GM18951 (cell line): Measurements from ENCODE around the gene GULP1.

ENCODE experiments used
- POLR2A ChIP-seq: IDR thresholded peaks from 4 replicates; pipeline ENCODE4 v1.6.1; 2011; ENCODE audit warnings: mild to moderate bottlenecking; ENCODE audit not compliant: insufficient read length, insufficient read depth; ENCODE audit errors: extremely low read depth
- in situ Hi-C: fragments of 300-500 bp; cut with MboI; formaldehyde crosslinking; loops from one replicate; pipeline ENCODE4 v1.12.0; 2022; ENCODE audit warnings: low sequenced_read_pairs, mixed read lengths, inconsistent platforms; ENCODE audit not compliant: unreplicated experiment

The GULP1 gene

GRCh38 chr2:188322569-188323551 is 31.2 kb downstream of the GULP1 start:
- in situ Hi-C loops, result no loop called here
- TF ChIP-seq POLR2A, result no peak

GRCh38 chr2:188324067-188324466 is 32.4 kb downstream of the GULP1 start:
- no peak for TF ChIP-seq POLR2A
- in situ Hi-C loops, result no loop called here

- in situ Hi-C loops, result no loop called here
- TF ChIP-seq POLR2A, result no peak
Observed at GRCh38 chr2:188326290-188326668, 34.6 kb downstream of the GULP1 start.

DNA sequence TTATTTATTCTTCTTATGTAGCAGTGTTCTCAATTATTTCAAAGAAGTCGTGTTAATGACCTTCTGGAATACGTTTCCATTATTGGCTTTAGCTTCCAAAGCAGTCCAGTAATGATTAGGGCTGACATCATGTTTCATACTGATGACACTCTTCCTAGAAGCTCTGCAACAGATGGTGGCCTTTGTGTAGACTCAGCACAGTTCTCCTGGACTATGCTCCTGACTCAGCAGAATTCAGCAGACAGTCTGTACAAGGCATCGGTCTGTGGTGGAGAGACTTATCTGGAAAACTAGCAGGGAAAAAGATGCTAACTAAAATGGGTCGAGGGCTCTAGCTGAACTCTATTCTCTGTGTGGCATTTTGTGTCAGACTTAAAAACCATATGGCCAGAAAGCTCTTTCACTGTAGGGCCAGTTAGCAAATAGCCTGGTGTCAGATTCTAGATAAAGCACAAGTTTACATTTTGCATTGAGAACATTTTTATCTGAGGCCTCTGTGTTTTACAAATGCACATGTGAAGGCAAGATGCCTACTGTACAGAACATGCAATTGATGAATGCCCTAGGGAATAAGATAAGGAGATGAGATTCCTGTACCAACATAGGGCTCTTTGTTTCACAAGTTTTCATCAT is 35.1 kb downstream of the GULP1 start:
- in situ Hi-C loops, result no loop called here
- no peak for TF ChIP-seq POLR2A

- TF ChIP-seq POLR2A, result no peak
- in situ Hi-C loops, result no loop called here
Observed at GRCh38 chr2:188327518-188328213, 36.0 kb downstream of the GULP1 start.

GRCh38 chr2:188328419-188328818 is 36.7 kb downstream of the GULP1 start:
- in situ Hi-C loops, result no loop called here
- no peak for TF ChIP-seq POLR2A

DNA sequence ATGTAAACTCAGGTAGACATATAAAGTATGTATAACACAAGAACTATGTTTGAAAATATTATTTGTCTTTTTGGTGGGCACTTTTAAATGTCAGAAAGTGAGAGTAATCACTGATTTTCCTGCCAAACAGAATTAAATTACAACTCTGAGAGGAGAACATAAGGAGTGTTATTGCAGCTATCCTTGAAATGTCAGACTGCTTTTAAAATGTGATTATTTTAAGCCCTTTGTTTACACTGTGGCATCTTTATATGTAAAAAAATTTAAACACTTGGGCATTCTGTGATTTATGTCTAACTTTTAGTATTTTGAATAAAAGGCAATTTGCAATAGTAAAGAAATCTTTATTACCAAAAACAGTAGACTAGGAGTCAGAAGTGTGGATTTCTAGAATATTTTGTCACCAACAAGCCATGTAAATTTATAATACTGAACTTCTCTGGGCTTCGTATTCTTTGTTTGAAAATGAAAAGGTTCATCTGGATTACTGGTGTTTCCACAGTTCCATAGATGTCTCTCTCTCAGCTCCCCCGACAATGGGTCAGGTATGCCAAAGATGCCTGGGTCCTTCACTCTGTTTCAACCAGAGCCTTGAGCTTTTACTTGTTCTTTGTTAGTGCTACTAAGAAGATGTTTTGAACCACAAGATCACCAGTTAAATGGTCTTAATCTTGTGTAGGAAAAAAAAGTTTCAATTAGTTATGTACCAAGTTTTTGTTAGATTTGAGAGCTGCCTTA is 38.8 kb downstream of the GULP1 start:
- no peak for TF ChIP-seq POLR2A
- in situ Hi-C loops, result no loop called here

GRCh38 chr2:188332619-188333018 is 40.9 kb downstream of the GULP1 start:
- in situ Hi-C loops, result no loop called here
- no peak for TF ChIP-seq POLR2A

DNA sequence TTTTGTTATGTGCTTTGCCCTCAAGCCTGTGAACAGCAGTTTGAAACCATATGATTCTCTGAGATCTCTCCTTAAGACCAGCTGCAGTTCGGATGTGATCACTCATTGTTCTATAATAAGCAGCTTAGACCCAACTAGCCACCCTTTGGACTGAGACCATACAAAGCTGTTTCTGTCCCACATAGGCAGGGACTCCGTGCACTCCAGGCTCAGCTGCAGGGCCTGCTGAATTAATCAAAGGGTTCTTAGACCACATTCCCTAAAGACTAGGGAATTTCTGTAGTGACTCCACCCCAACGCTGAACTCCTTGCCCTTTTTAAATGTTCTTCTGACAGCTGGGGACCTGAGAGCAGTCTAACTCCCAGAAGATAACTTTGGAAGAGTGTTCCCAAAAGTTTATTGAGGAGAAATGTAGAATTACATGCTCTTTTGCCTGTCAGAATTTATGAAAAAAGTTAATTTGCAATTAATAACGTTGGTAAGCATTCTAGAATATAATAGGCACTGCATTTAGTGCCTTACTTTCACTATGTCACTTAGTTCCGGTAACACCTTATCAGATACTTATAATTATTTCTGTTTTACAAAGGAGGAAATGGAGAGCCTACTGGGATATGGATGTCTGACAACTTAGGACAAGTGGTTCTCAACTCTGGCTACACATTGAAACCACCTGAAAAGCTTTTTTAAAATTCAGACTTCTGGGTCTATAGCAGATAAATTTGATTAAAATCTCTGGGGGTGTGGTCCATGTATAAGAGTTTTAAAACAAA is 42.3 kb downstream of the GULP1 start:
- TF ChIP-seq POLR2A, result no peak

GRCh38 chr2:188338463-188338862 is 46.8 kb downstream of the GULP1 start:
- TF ChIP-seq POLR2A, result no peak
- in situ Hi-C loops, result no loop called here

More for the DNA sequence above, 42.3 kb downstream of the GULP1 start:
- in situ Hi-C loops, result no loop called here

DNA sequence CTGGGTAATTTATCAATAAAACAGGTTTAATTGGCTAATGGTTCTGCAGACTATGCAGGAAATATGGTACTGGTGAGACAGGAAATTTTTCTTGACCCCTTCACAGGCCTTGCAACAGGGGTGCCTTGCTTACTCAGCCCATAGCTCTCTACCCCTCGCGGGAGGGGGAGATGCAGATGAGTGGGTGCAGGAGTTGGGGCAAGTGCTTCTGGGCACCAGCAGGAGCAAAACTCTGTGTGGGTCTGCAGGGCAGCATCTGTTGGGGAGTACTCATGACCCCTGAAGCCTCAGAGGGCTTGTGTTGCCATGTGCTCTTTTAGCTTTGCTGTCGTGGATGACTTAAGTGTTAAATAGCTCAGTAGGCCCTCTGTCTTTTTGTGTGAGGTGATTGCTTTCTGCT is 48.6 kb downstream of the GULP1 start:
- TF ChIP-seq POLR2A, result no peak
- in situ Hi-C loops, result no loop called here

- no peak for TF ChIP-seq POLR2A
Observed at GRCh38 chr2:188345020-188345419, 53.3 kb downstream of the GULP1 start.

GRCh38 chr2:188345426-188345825 is 53.8 kb downstream of the GULP1 start:
- TF ChIP-seq POLR2A, result no peak
- in situ Hi-C loops, result no loop called here

More at GRCh38 chr2:188345020-188345419, 53.3 kb downstream of the GULP1 start:
- in situ Hi-C loops, result no loop called here
